NCI-H69 (cell line): ENCODE measurements around the gene LMTK3.
A peak's percentile ranks its signal among the peaks of the same experiment; 100 is the strongest.

Source experiments
- DNase-seq: peaks from one replicate; lab custom pipeline; 2025; lab: John Stamatoyannopoulos, UW

Gene LMTK3, protein sequence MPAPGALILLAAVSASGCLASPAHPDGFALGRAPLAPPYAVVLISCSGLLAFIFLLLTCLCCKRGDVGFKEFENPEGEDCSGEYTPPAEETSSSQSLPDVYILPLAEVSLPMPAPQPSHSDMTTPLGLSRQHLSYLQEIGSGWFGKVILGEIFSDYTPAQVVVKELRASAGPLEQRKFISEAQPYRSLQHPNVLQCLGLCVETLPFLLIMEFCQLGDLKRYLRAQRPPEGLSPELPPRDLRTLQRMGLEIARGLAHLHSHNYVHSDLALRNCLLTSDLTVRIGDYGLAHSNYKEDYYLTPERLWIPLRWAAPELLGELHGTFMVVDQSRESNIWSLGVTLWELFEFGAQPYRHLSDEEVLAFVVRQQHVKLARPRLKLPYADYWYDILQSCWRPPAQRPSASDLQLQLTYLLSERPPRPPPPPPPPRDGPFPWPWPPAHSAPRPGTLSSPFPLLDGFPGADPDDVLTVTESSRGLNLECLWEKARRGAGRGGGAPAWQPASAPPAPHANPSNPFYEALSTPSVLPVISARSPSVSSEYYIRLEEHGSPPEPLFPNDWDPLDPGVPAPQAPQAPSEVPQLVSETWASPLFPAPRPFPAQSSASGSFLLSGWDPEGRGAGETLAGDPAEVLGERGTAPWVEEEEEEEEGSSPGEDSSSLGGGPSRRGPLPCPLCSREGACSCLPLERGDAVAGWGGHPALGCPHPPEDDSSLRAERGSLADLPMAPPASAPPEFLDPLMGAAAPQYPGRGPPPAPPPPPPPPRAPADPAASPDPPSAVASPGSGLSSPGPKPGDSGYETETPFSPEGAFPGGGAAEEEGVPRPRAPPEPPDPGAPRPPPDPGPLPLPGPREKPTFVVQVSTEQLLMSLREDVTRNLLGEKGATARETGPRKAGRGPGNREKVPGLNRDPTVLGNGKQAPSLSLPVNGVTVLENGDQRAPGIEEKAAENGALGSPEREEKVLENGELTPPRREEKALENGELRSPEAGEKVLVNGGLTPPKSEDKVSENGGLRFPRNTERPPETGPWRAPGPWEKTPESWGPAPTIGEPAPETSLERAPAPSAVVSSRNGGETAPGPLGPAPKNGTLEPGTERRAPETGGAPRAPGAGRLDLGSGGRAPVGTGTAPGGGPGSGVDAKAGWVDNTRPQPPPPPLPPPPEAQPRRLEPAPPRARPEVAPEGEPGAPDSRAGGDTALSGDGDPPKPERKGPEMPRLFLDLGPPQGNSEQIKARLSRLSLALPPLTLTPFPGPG (N-terminal part only)

GRCh38 chr19:48511800-48512503 is at the start of gene LMTK3:
LMTK3 (minus strand) TSS chr19:48511835; CDS start chr19:48511576, 259 bp downstream.
- peak; percentile 83 for DNase-seq

GRCh38 chr19:48561412-48561811 is 49.8 kb upstream of the LMTK3 start:
- no peak for DNase-seq

DNA sequence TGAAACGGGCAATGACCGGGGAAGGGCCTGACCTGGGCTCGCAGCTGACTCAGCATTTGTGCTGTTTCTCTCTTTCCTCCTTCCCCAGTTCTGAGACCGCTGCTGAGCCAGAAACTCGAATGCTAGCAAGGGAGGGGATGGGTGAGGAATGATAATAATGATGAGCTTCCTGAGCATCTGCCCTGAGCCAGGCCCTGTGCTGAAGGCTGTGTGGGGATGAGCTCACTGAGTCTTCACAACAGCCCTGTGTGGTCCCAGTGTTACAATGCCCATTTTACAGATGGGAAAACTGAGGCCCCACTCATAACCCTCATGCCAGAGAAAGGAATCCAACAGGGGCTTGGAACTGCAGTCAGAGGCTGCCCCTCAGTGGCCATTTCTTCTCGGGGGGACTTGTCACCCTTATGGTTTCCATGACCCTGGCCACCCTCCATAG is 48.5 kb upstream of the LMTK3 start:
- DNase-seq = peak; percentile 41

DNA sequence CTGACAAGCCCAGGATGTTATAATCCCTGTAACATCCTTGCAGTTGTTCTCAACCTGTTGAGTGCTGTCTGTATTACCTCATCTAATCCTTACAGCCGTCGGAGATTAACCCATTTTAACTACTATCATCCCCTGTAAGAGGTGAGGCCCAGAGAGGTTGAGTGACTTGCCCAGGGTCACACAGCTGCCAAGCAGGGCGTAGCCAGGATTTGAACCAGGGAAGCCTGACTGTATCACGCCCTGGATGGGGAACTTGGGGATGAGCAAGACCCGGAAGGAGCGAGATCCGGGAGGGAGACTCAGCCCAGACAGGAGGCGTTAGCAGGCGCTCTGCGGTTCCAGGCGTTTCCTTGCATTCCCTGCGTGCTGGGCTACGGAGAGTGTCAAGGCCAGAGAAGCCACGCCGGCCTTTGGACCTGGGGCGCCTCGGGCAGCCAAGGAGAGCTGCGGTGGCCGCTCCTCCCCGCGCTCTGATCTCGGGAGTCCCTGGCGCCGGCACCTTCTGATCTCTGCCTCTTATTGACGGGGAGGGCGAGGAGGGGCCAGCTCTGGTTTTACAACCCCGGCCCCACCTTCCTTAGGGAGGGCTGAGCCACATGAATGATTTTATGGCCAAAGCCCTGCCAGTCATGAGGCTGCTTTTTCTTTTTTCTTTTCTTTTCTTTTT is 46.5 kb upstream of the LMTK3 start:
- DNase-seq = no peak

- no peak for DNase-seq
Measured at GRCh38 chr19:48556825-48557224, 45.2 kb upstream of the LMTK3 start.

DNA sequence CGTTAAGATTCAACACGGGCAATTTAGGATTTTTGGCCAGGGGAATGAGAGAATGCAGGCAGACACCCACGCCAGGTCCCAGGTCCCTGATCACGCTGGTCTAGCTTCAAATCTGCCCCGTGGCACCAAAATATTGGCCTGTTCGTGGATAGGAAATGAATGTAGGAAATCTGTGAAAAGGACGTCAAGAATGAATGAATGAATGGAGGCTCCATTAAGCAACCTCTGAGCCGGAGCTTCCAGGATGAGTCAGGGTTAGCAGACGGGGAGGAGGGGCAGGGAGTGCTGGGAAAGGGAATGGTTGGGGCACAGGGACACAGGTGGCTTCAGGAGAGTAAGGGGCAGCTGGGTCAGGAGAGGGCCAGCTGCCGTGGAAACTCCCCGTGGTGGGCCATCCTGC is 44.5 kb upstream of the LMTK3 start:
- DNase-seq = peak; percentile 69

DNA sequence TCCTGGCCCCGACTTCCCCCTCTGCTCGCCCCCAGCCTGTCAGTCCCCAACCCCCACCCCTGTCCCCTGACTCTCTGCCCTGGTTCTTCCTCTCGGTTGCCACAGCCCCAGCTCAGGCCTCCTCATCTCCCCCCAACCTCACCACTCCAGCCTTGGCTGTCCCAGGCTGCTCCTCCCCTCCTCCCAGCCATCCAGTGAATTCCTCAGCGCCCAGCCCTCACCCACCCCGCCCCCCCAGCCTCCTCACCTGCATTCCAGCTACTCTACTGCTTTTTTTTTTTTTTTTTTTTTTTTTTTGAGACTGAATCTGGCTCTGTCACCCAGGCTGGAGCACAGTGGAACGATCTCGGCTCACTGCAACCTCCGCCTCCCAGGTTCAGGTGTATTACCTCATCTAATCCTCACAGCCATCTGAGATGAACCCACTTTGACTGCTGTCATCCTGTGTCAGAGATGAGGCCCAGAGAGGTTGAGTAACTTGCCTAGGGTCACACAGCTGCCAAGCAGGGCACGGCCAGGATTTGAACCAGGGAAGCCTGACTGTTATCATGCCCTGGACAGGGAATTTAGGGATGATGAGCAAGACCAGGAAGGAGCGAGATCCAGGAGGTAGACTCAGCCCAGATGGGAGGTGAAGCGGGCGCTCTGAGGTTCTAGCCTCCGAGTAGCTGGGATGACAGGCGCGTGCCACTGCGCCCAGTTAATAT is 42.9 kb upstream of the LMTK3 start:
- DNase-seq = peak; percentile 38

GRCh38 chr19:48553676-48554384 is 42.2 kb upstream of the LMTK3 start:
- DNase-seq = peak; percentile 73

- DNase-seq = peak; percentile 57
Measured at GRCh38 chr19:48552406-48553322, 41.0 kb upstream of the LMTK3 start.

DNA sequence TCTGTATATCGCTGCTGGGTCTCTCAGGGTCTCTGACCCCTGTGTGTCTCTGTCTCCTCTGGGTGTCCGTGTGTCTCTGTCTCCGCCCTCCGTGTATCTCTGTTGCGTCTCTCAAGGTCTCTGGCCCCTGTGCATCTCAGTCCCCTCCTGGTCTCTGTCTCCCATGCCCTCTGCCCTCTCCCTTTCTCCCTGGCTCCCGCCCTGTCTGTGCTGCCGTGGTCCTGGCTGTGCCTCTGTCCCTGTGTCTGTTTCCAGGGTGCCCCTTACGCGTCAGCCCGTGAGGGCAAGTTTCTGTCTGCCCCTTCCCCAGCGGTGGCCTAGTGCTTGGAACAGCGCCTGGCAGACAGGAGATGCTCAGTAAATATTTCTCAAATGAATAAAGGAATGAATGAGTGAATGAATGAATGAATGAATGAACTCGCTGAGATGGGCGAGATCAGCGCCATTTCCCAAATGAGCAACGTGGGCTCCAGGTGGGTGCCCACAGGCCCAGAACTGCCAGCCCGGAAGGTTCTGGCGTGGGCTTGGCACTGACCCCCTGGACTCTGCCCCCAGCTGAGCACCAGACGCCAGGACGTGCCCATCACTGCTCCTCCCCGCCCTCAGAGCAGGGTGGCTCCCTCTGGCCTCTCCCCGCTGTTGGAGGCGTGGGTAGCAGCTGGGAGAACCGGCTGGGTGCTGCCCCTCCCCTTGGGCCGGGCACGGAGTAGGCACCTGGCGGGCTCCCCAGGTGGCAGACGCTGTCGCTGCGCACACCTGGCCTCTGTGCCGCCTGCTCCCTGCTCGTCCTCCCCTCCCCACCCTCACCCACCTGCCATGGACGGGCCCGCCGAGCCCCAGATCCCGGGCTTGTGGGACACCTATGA is 40.0 kb upstream of the LMTK3 start, which contains the start of gene SULT2B1:
TSS of gene SULT2B1 (plus strand) at position 736 of the 866 bp plus-strand sequence. CDS start at position 817, 81 bp downstream.
- DNase-seq = peak; percentile 95

GRCh38 chr19:48549380-48549779 is 37.7 kb upstream of the LMTK3 start:
- no peak for DNase-seq

GRCh38 chr19:48548253-48548911 is 36.7 kb upstream of the LMTK3 start:
- no peak for DNase-seq

GRCh38 chr19:48547722-48548121 is 36.1 kb upstream of the LMTK3 start:
- DNase-seq = no peak

DNA sequence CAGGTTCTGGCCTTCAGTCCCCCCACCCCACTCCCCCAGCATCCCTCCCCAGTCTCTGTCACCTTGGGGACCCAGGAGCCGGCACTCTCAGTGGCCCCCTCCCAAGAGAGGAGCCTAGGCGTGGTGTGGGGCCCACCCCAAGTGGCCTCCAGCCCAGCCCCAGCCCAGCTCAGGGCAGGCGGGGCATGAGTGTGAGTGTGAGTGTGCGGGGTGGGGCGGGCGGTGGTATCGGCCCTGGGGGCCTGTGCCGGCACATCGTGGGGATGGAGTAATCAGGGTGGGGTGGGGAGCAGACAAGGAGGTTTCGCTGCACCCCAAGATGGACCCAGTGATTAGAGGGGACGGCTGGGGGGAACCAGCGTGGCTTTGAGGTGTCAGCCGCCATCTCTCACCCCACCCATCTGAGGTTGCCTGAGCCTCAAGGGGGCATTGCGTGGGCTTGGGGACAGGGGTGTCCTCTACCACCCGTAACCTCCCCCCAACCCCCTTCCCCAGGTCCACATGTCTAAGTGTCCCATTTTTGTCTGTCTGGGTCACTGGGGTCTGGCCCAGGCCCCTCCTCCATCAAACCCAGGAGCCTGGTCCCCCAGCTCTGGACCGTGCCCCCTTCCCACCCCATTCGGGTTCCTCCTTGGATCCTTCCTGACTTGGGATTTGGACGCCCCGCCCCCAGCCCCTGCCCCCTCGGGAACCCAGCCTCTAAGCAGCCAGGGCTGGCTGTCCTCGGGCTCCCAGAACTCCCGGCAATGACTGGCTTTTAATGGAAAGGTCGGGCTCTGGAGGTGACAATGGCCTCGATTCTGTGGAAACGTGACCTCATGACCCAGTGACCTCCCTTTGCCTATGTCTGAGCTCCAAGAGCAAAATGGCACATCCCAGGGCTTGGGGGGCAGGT is 33.5 kb upstream of the LMTK3 start:
- no peak for DNase-seq

- peak; percentile 37 for DNase-seq
Measured at GRCh38 chr19:48543121-48543710, 31.6 kb upstream of the LMTK3 start.
